ENCODE results near the gene FBXO22.

Gene FBXO22

DNA sequence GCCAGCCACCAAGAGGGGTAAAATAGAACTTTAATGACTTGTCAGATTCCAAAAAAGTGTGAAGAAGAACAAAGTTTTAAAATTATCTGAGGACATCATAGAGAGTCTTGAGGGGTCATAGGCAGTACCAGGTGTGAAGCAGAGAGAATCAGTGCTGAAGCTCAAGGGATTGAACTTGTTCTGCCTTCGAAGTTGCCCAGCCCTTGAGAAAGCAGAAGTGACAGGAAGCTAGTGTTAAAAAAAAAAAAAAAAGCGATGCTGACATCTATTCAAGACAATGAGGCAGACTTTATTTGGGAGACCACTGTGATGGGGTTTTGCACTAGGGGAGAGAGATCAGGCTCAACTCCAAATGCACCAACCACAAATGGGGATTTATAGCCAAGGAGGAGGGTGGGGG, 21.8 kb downstream of the FBXO22 start:
- no peak overlapping the region for H3K27ac ChIP-seq
- TF ChIP-seq, protein P1, sequence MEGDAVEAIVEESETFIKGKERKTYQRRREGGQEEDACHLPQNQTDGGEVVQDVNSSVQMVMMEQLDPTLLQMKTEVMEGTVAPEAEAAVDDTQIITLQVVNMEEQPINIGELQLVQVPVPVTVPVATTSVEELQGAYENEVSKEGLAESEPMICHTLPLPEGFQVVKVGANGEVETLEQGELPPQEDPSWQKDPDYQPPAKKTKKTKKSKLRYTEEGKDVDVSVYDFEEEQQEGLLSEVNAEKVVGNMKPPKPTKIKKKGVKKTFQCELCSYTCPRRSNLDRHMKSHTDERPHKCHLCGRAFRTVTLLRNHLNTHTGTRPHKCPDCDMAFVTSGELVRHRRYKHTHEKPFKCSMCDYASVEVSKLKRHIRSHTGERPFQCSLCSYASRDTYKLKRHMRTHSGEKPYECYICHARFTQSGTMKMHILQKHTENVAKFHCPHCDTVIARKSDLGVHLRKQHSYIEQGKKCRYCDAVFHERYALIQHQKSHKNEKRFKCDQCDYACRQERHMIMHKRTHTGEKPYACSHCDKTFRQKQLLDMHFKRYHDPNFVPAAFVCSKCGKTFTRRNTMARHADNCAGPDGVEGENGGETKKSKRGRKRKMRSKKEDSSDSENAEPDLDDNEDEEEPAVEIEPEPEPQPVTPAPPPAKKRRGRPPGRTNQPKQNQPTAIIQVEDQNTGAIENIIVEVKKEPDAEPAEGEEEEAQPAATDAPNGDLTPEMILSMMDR (conservative IDR thresholded peaks at IDR 0.05; ENCODE audit: low read depth), result no peak
- ChIA-PET CTCF (interaction anchor here (0.6 to 0.7 kb wide), 2 partner anchors 142 to 202 kb away, joined by 3 to 4 read pairs; no protein-coding TSS in a partner anchor), POLR2A (ENCODE audit: low non-redundant PET) (interaction anchor here (0.6 kb wide), 1 partner anchor 1858 kb away, joined by 3 read pairs; no protein-coding TSS in a partner anchor)
- no peak for DNase-seq (ENCODE audit: low spot score)

GRCh38 chr15:75926931-75927330, 23.3 kb downstream of the FBXO22 start:
- TF ChIP-seq, protein P1 (conservative IDR thresholded peaks at IDR 0.05; ENCODE audit: low read depth), result no peak
- CTCF ChIA-PET, result no interaction called here
- POLR2A ChIA-PET (ENCODE audit: low non-redundant PET), result no interaction called here

DNA sequence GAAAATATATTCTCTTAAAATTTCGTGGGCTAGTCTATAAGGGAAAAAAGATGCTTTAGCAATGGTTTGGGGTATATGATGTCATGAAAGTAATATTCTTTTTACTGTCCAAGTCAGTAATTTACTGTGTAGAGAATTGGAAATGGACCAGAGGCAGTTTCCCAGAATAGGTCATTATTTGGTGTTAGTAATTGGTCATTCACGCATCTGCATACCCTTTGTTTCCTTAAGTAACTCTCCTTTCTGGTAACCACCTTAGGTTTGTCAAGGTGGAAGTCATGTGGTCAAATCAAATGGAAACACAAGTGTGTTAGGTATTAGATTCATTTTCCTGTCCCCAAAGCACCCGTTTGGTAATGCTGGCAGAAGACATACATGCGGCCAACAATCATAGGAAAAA, 23.9 kb downstream of the FBXO22 start:
- TF ChIP-seq, protein P1 (conservative IDR thresholded peaks at IDR 0.05; ENCODE audit: low read depth), result no peak
- no peak overlapping the region for H3K27ac ChIP-seq
- no peak for DNase-seq (ENCODE audit: low spot score)
- POLR2A ChIA-PET (ENCODE audit: low non-redundant PET), result no interaction called here
- CTCF ChIA-PET, result no interaction called here

More at GRCh38 chr15:75926931-75927330, 23.3 kb downstream of the FBXO22 start:
- no peak overlapping the region for H3K27ac ChIP-seq
- no peak for DNase-seq (ENCODE audit: low spot score)

- POLR2A ChIA-PET (ENCODE audit: low non-redundant PET), result no interaction called here
- TF ChIP-seq, protein P1 (conservative IDR thresholded peaks at IDR 0.05; ENCODE audit: low read depth), result no peak
- no peak for DNase-seq (ENCODE audit: low spot score)
- CTCF ChIA-PET, result interaction anchor here (0.6 to 1.3 kb wide), 6 partner anchors 25 to 218 kb away, joined by 3 to 5 read pairs (median 4); partner anchors contain the start of gene FBXO22
- no peak overlapping the region for H3K27ac ChIP-seq
These were observed 25.3 kb downstream of the FBXO22 start for GRCh38 chr15:75928680-75929608.

DNA sequence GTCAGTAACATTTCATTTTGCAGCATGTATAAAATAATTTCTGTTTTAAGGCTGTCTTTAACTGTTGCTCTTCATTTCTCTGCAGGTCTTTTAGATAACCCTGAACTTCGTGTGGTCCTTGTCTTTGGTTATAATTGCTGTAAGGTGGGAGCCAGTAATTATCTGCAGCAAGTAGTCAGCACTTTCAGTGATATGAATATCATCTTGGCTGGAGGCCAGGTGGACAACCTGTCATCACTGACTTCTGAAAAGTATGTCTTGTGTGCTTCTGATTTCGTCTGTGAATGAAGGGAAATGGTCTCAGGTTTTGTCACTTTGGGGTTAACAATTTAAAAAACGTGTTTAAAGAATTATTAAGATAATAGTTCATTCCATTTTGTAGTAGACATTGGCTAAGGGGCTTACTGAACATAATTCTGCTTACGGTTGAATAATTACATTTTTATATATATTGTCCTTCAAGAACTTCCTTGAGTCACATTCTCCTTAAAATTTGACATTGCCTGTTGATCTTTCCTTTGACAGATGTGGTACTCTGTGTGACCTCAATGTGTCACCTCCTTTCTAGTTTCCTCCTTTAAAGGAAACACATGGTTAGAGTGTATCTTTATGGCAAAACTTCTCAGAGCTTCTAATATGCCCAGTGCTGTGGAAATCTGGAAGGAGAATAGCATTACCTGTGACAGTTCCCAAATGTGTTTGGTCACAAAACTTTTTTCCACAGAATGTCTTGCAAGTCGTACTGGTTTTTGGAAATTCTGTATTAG, 26.3 kb downstream of the FBXO22 start:
- ChIA-PET POLR2A (ENCODE audit: low non-redundant PET) (no interaction called here), CTCF (interaction anchor here (0.6 to 0.8 kb wide), 4 partner anchors 33 to 217 kb away, joined by 3 to 5 read pairs (median 4); no protein-coding TSS in a partner anchor)
- DNase-seq (ENCODE audit: low spot score), result no peak
- no peak overlapping the region for H3K27ac ChIP-seq
- TF ChIP-seq, protein P1 (conservative IDR thresholded peaks at IDR 0.05; ENCODE audit: low read depth), result no peak

DNA sequence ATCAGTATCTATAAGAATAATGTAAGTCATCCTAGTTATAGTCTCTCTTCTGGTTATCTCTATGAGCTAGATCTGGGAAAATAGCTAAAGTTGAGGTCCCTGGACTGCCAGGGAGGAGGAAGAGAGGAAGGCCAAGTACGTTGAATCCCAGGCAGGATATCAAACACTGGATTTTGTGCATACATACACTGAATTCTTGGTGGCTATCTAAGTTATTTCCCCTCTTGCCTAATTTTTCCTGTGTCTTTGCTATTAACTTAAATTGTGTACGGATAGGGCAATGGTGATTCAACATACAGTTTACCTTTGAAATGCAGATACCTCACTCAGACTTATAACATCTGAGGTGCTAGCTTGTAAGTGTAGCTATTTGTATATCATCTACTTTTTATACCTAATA, 27.2 kb downstream of the FBXO22 start:
- TF ChIP-seq, protein P1 (conservative IDR thresholded peaks at IDR 0.05; ENCODE audit: low read depth), result no peak
- CTCF ChIA-PET, result no interaction called here
- no peak for DNase-seq (ENCODE audit: low spot score)
- POLR2A ChIA-PET (ENCODE audit: low non-redundant PET), result no interaction called here
- H3K27ac ChIP-seq, result no peak overlapping the region

Data from RWPE1 (cell line).